Activated CD8-positive, alpha-beta memory T cell treated with anti-CD3 and anti-CD28 coated beads, Interleukin-2, amount 50 U/mL, for 48 hours (primary cell): ENCODE measurements around the gene TNIP2.
"Not testable (repeated sequence)": the region's sequence is repeated elsewhere in the genome, so short reads cannot be mapped to it uniquely, and the experiment has no call there.

Experiments used
- DNase-seq: peaks from one replicate; pipeline ENCODE4 v3.0.0-alpha.2; 2020

TNIP2 gene

GRCh38 chr4:2767705-2768074 is 11.6 kb upstream of the TNIP2 start:
- DNase-seq: no peak

- DNase-seq: no peak
These were observed 11.0 kb upstream of the TNIP2 start for GRCh38 chr4:2767046-2767704.

- no peak for DNase-seq
These were observed 9.8 kb upstream of the TNIP2 start for GRCh38 chr4:2765832-2766526.

- no peak for DNase-seq
These were observed 7.4 kb upstream of the TNIP2 start for GRCh38 chr4:2763511-2763967.

- DNase-seq: not testable (repeated sequence)
These were observed 6.6 kb upstream of the TNIP2 start for GRCh38 chr4:2762486-2763370.

GRCh38 chr4:2762048-2762447 is 5.9 kb upstream of the TNIP2 start:
- no peak for DNase-seq

GRCh38 chr4:2761035-2761923 is 5.1 kb upstream of the TNIP2 start:
- no peak for DNase-seq

GRCh38 chr4:2757426-2757825 is 1.3 kb upstream of the TNIP2 start:
- DNase-seq: no peak

GRCh38 chr4:2756691-2757350 is 685 bp upstream of the TNIP2 start:
- no peak for DNase-seq

- no peak for DNase-seq
These were observed 1.0 kb downstream of the TNIP2 start for GRCh38 chr4:2754848-2755819.

GRCh38 chr4:2753436-2753835 is 2.7 kb downstream of the TNIP2 start:
- no peak for DNase-seq

- DNase-seq: no peak
These were observed 5.2 kb downstream of the TNIP2 start for GRCh38 chr4:2750719-2751605.

GRCh38 chr4:2746891-2747695 is 9.0 kb downstream of the TNIP2 start:
- DNase-seq: no peak

GRCh38 chr4:2745981-2746806 is 9.9 kb downstream of the TNIP2 start:
- peak; percentile 90 for DNase-seq

- no peak for DNase-seq
These were observed 10.6 kb downstream of the TNIP2 start for GRCh38 chr4:2745516-2745915.

- no peak for DNase-seq
These were observed 11.4 kb downstream of the TNIP2 start for GRCh38 chr4:2744576-2745270.
